ENCODE measurements around the gene CBFA2T3. TPM values are rescaled to one million over a fixed set of nuclear protein-coding genes. Genes with fewer than 3 reads are reported as not detected.
A peak's percentile ranks its signal among the peaks of the same experiment; 100 is the strongest.

Gene CBFA2T3
- total and polyA plus RNA-seq, 2 of the 8 experiments (the other 6 are each of a cell fraction or from before 2014, with no cell fraction given) = 0.51 to 1.3 TPM

DNA sequence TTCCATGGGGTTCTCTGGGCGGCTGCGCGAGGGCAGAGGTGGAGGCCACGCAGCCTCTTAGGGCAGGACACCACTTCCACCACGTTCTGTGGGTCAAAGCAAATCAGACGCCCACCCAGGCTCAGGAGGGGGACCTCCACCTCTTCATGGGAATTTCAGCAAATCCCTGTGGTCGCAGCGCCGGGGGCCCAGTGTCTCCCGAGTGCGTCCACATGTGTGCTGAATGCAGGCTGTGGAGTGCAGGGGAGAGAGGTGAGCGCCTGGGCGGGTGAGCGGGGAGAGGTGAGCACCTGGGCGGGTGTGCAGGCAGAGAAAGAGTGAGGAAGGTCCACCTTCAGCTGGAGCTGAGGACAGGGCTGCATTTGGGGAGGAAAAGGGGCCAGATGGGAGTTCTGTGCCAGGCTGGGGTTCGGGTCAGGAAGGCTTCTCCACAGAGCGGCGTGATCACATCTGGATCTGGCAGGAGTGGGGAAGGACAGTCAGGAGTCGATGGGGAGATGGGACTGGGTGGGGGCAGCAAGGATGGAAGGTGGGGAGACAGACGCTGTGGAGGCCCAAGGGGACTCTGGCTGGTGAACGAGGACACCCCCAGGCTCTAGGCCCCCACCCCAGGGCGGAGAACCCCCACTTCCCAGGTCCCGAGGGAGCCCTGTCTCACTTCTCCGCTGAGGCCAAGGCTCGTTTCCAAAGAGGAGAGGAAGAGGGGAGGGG lies 36.8 kb upstream of the CBFA2T3 start:
- H3K27me3 ChIP-seq (replicated peaks in 1 of 4; ENCODE audit: control insufficient read depth in 3 of 4, extremely low read depth in 1 of 4, insufficient read depth in 3 of 4, low read length in 3 of 4) = no peaks in the 10 kb centered on the region; a peak in 1 of 7 replicates
- H3K14ac ChIP-seq (ENCODE audit: insufficient read length) = no peak overlapping the region
- H2BK20ac ChIP-seq (ENCODE audit: low read length) = no peak overlapping the region
- H3K9me3 ChIP-seq (ENCODE audit: insufficient read depth in 2 of 2, low read depth in 1 of 2, low read length in 1 of 2) = peaks cover 5 to 12% of the 10 kb centered on the region in 2 experiments; a peak in 1 of 4 replicates
- no peaks in the 10 kb centered on the region for H3K79me2 ChIP-seq (ENCODE audit: control insufficient read depth in 1 of 2, insufficient read depth in 2 of 2, low read length in 2 of 2)
- TF ChIP-seq CHD2 (IDR thresholded peaks at IDR 0.05; ENCODE audit: low read length) (no peak), TAF1 (IDR thresholded peaks at IDR 0.05; ENCODE audit: low read depth, low read length) (no peak)
- H3K4me1 ChIP-seq (replicated peaks in 1 of 4; ENCODE audit: control insufficient read depth in 3 of 4, insufficient read depth in 4 of 4, low read length in 3 of 4) = peaks cover 0 to 2% (median 0%) of the 10 kb centered on the region in 4 experiments; a peak in 2 of 7 replicates
- peak overlapping the region; percentile 68 for H4K8ac ChIP-seq (ENCODE audit: extremely low read depth, insufficient read depth, low read length)
- peaks cover 0 to 1% of the 10 kb centered on the region in 2 experiments for H4K20me1 ChIP-seq (replicated peaks in 1 of 2; ENCODE audit: control insufficient read depth in 1 of 2, insufficient read depth in 2 of 2, low read length in 2 of 2)
- H3K56ac ChIP-seq (replicated peaks; ENCODE audit: insufficient read length, low read depth, low read length) = no peak overlapping the region
- H2AK5ac ChIP-seq (ENCODE audit: low read depth, low read length) = no peak overlapping the region
- no peak overlapping the region for H3K4me3 ChIP-seq (ENCODE audit: extremely low read depth in 1 of 4, insufficient read depth in 2 of 4, low read depth in 3 of 4, low read length in 4 of 4)
- H3K36me3 ChIP-seq (ENCODE audit: control insufficient read depth in 2 of 4, insufficient read depth in 4 of 4, low read length in 3 of 4) = no peaks in the 10 kb centered on the region
- ChIA-PET POLR2A (ENCODE audit: partially characterized antibody) (interaction anchor here (0.6 to 1.4 kb wide), 3 partner anchors 10 to 443 kb away, joined by 3 read pairs; no protein-coding TSS in a partner anchor), CTCF (ENCODE audit: partially characterized antibody) (interaction anchor here (0.6 to 0.9 kb wide), 2 partner anchors 10 to 73 kb away, joined by 3 read pairs; no protein-coding TSS in a partner anchor)
- peaks cover 16% of the 10 kb centered on the region; the same call in 1 of the 2 replicates for H3K23me2 ChIP-seq (ENCODE audit: low read depth, low read length)
- no peak overlapping the region for H3K27ac ChIP-seq (ENCODE audit: low read depth, low read length)
- no peak overlapping the region for H3K4me2 ChIP-seq (ENCODE audit: insufficient read depth in 1 of 2, low read depth in 2 of 2, low read length in 2 of 2)
- H3K4ac ChIP-seq (replicated peaks; ENCODE audit: insufficient read length, low read depth, low read length) = no peak overlapping the region
- H2BK5ac ChIP-seq (ENCODE audit: low read depth, low read length) = no peak overlapping the region
- no peak overlapping the region for H2BK120ac ChIP-seq (replicated peaks; ENCODE audit: low read depth, low read length)
- 80% methylated on average over 21 of the region's 25 CpGs; no CpG with 5 or more reads in 1 of the 2 experiments for WGBS, 2 experiments (ENCODE audit: extremely low coverage in 1 of 2, insufficient coverage in 1 of 2, insufficient read length in 1 of 2, insufficient replicate concordance in 2 of 2, low coverage in 1 of 2, low lambda C conversion rate in 2 of 2, missing lambda C conversion rate in 1 of 2)
- no peak overlapping the region for H4K91ac ChIP-seq (replicated peaks; ENCODE audit: insufficient read length, low read length)
- H3K79me1 ChIP-seq (ENCODE audit: low read depth, low read length) = no peaks in the 10 kb centered on the region; the same call in 1 of the 2 replicates
- no peak overlapping the region for H3K9ac ChIP-seq (replicated peaks in 1 of 4; ENCODE audit: extremely low read depth in 1 of 4, low read depth in 3 of 4, low read length in 3 of 4)
- no peak overlapping the region for H3K23ac ChIP-seq (ENCODE audit: insufficient read length)
- H3K18ac ChIP-seq (ENCODE audit: extremely low read depth, low read length) = no peak overlapping the region
- no peak overlapping the region for H2BK15ac ChIP-seq (ENCODE audit: low read length)
- H4K5ac ChIP-seq (ENCODE audit: insufficient read length, low read depth, low read length) = no peak overlapping the region
- DNase-seq (ENCODE audit: low read depth in 1 of 2, low spot score in 2 of 2) (no peak), FAIRE-seq (no peak)
- H2BK12ac ChIP-seq (ENCODE audit: low read depth, low read length) = no peak overlapping the region
- H2AFZ ChIP-seq (ENCODE audit: low read length) = no peak overlapping the region
